ENCODE data around the gene PCCA.

DNA sequence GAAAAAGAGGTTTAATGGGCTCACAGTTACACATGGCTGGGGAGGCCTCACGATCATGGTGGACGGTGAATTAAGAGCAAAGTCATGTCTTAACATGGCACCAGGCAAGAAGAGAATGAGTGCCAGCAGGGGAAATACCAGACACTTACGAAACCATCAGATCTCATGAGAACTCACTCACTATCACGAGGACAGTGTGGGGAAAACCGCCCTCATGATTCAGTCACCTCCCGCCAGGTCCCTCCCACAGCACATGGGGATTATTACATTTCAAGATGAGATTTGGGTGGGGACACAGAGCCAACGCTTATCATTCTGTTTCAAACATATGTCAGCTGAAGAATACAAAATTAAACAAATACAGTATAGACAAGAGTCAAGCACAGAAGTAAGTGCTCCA lies 165.1 kb downstream of the PCCA start:
- TF ChIP-seq, protein P1, sequence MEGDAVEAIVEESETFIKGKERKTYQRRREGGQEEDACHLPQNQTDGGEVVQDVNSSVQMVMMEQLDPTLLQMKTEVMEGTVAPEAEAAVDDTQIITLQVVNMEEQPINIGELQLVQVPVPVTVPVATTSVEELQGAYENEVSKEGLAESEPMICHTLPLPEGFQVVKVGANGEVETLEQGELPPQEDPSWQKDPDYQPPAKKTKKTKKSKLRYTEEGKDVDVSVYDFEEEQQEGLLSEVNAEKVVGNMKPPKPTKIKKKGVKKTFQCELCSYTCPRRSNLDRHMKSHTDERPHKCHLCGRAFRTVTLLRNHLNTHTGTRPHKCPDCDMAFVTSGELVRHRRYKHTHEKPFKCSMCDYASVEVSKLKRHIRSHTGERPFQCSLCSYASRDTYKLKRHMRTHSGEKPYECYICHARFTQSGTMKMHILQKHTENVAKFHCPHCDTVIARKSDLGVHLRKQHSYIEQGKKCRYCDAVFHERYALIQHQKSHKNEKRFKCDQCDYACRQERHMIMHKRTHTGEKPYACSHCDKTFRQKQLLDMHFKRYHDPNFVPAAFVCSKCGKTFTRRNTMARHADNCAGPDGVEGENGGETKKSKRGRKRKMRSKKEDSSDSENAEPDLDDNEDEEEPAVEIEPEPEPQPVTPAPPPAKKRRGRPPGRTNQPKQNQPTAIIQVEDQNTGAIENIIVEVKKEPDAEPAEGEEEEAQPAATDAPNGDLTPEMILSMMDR (IDR thresholded peaks at IDR 0.05) = no peak
- TF ChIP-seq POLR2A (IDR thresholded peaks at IDR 0.05; ENCODE audit: low read depth) = no peak
- no peak for TF ChIP-seq POLR2AphosphoS5 (IDR thresholded peaks at IDR 0.05)

Data from esophagus muscularis mucosa (tissue), 3 donors.